ENCODE measurements around the gene HSD17B1.

The HSD17B1 gene

GRCh38 chr17:42568341-42569111 is 15.8 kb downstream of the HSD17B1 start:
- no peak for DNase-seq

- no peak for DNase-seq
These were observed 18.9 kb downstream of the HSD17B1 start for GRCh38 chr17:42571435-42572225.

- DNase-seq, result no peak
These were observed 20.4 kb downstream of the HSD17B1 start for GRCh38 chr17:42573095-42573494.

- DNase-seq, result no peak
These were observed 21.7 kb downstream of the HSD17B1 start for GRCh38 chr17:42574463-42574862.

GRCh38 chr17:42577140-42577531 is 24.4 kb downstream of the HSD17B1 start:
- DNase-seq, result no peak

GRCh38 chr17:42577532-42578281 is 25.0 kb downstream of the HSD17B1 start, which contains the start of gene PSMC3IP:
TSS of gene PSMC3IP (minus strand) at chr17:42577729. CDS start at chr17:42577686, 43 bp downstream.
- peak; percentile 40 for DNase-seq

GRCh38 chr17:42578282-42578869 is 25.7 kb downstream of the HSD17B1 start:
- no peak for DNase-seq

GRCh38 chr17:42579794-42580551 is 27.2 kb downstream of the HSD17B1 start:
- DNase-seq, result no peak

- DNase-seq, result no peak
These were observed 29.1 kb downstream of the HSD17B1 start for GRCh38 chr17:42581744-42582270.

- DNase-seq, result no peak
These were observed 32.2 kb downstream of the HSD17B1 start for GRCh38 chr17:42584880-42585279.

- DNase-seq, result no peak
These were observed 32.6 kb downstream of the HSD17B1 start for GRCh38 chr17:42585353-42585752.

- no peak for DNase-seq
These were observed 33.9 kb downstream of the HSD17B1 start for GRCh38 chr17:42586514-42587230.

GRCh38 chr17:42590886-42591285 is 38.2 kb downstream of the HSD17B1 start:
- DNase-seq, result no peak

- no peak for DNase-seq
These were observed 38.7 kb downstream of the HSD17B1 start for GRCh38 chr17:42591411-42591810.

GRCh38 chr17:42596386-42596785 is 43.7 kb downstream of the HSD17B1 start:
- no peak for DNase-seq

- DNase-seq, result no peak
These were observed 46.2 kb downstream of the HSD17B1 start for GRCh38 chr17:42598905-42599304.

GRCh38 chr17:42603318-42603717 is 50.6 kb downstream of the HSD17B1 start:
- DNase-seq, result no peak

All from cortex of kidney (tissue), 1 donor.